Mesothelial cell of epicardium (in vitro differentiated cells): ENCODE measurements around the gene RFNG. TPM values are rescaled to one million over a fixed set of nuclear protein-coding genes. Genes with fewer than 3 reads are reported as not detected.

ENCODE experiments used
- DNase-seq, 2 experiments: peaks; one replicate each; pipeline ENCODE4 v3.0.0; 2021; ENCODE audit warnings: low spot score in 2 of 2; ENCODE audit not compliant: unreplicated experiment in 2 of 2
- H3K27ac Mint-ChIP-seq: 2 replicates; pipeline ENCODE4 v1.8.0; 2021; ENCODE audit warnings: mixed read lengths
- H3K27me3 Mint-ChIP-seq: 2 replicates; pipeline ENCODE4 v1.8.0; 2021; ENCODE audit warnings: low read depth, mixed read lengths
- H3K36me3 Mint-ChIP-seq: 2 replicates; pipeline ENCODE4 v1.8.0; 2021; ENCODE audit warnings: mixed read lengths
- H3K4me1 Mint-ChIP-seq: 2 replicates; pipeline ENCODE4 v1.8.0; 2021; ENCODE audit warnings: mixed read lengths
- H3K4me3 Mint-ChIP-seq: 2 replicates; pipeline ENCODE4 v1.8.0; 2021; ENCODE audit warnings: mild to moderate bottlenecking, moderate library complexity, mixed read lengths
- H3K9me3 Mint-ChIP-seq: 2 replicates; pipeline ENCODE4 v1.8.0; 2021; ENCODE audit warnings: mixed read lengths
- CTCF ChIP-seq: fragments of 200-600 bp; sonication (generic); IDR thresholded peaks from one replicate; pipeline ENCODE4 v1.5.0; 2021; ENCODE audit warnings: antibody characterized with exemption; ENCODE audit not compliant: unreplicated experiment
- total RNA-seq: library from RNA; stranded (reverse); gene quantifications from 3 replicates; pipeline ENCODE4 v1.2.1, GENCODE V29; 2021

RFNG gene
- total RNA-seq, 1 donor from 2014 or later = 57.3 TPM

- no peak for TF ChIP-seq CTCF
- no peak for DNase-seq
- Mint-ChIP-seq H3K36me3 (peaks cover 11% of the 10 kb centered on the region), H3K9me3 (no peaks in the 10 kb centered on the region), H3K4me1 (peaks cover 13% of the 10 kb centered on the region), H3K27ac (peak overlapping the region; percentile 78), H3K27me3 (no peaks in the 10 kb centered on the region), H3K4me3 (peak overlapping the region; percentile 89)
Observed at GRCh38 chr17:82050152-82050760, 1.4 kb downstream of the RFNG start.

- Mint-ChIP-seq H3K4me3 (peak overlapping the region; percentile 89), H3K9me3 (no peaks in the 10 kb centered on the region), H3K36me3 (peaks cover 11% of the 10 kb centered on the region), H3K27me3 (no peaks in the 10 kb centered on the region), H3K4me1 (peaks cover 13% of the 10 kb centered on the region), H3K27ac (no peak overlapping the region)
- DNase-seq = no peak
- TF ChIP-seq CTCF = no peak
Observed at GRCh38 chr17:82049521-82049971, 2.1 kb downstream of the RFNG start.

- DNase-seq = no peak
- Mint-ChIP-seq H3K4me1 (peaks cover 13% of the 10 kb centered on the region), H3K4me3 (peak overlapping the region; percentile 31)
Observed at GRCh38 chr17:82049106-82049505, 2.5 kb downstream of the RFNG start.

GRCh38 chr17:82048571-82048971, 3.0 kb downstream of the RFNG start:
- Mint-ChIP-seq H3K4me3 (no peak overlapping the region), H3K36me3 (peaks cover 11% of the 10 kb centered on the region)

More at GRCh38 chr17:82049106-82049505, 2.5 kb downstream of the RFNG start:
- H3K27ac Mint-ChIP-seq = no peak overlapping the region
- peaks cover 11% of the 10 kb centered on the region for H3K36me3 Mint-ChIP-seq
- no peaks in the 10 kb centered on the region for H3K27me3 Mint-ChIP-seq
- no peak for TF ChIP-seq CTCF
- H3K9me3 Mint-ChIP-seq = no peaks in the 10 kb centered on the region

GRCh38 chr17:82047914-82048570, 3.6 kb downstream of the RFNG start:
- Mint-ChIP-seq H3K27me3 (no peaks in the 10 kb centered on the region), H3K27ac (no peak overlapping the region), H3K9me3 (no peaks in the 10 kb centered on the region), H3K36me3 (peaks cover 11% of the 10 kb centered on the region), H3K4me3 (no peak overlapping the region), H3K4me1 (peaks cover 9% of the 10 kb centered on the region)
- DNase-seq = no peak
- TF ChIP-seq CTCF = no peak

More at GRCh38 chr17:82048571-82048971, 3.0 kb downstream of the RFNG start:
- peaks cover 13% of the 10 kb centered on the region for H3K4me1 Mint-ChIP-seq
- TF ChIP-seq CTCF = no peak
- no peaks in the 10 kb centered on the region for H3K27me3 Mint-ChIP-seq
- H3K9me3 Mint-ChIP-seq = no peaks in the 10 kb centered on the region
- H3K27ac Mint-ChIP-seq = no peak overlapping the region
- no peak for DNase-seq
